ENCODE results near the gene PEF1.

PEF1 gene

DNA sequence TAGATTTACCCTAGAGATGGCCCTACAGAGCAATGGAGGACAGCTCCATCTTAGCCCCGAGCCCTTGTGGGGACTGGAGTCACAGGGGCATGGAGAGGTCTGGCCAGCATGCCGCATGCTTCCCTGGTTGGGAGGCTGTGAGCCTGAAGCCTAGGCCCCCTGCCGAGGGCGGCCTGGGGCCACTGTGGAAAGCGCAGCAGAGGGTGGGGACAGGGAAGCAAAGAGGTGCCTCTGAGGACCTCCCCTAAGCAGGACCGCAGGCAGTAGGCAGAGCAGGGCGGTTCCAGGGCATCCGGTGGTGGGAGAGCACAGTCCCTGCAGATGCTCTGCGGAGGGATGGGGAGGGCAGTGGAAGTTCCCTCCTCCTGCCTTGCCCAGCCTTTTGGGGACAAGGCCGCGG lies 26.5 kb upstream of the PEF1 start:
- no peak for DNase-seq

GRCh38 chr1:31670593-31670964 lies 25.9 kb upstream of the PEF1 start:
- DNase-seq: no peak

DNA sequence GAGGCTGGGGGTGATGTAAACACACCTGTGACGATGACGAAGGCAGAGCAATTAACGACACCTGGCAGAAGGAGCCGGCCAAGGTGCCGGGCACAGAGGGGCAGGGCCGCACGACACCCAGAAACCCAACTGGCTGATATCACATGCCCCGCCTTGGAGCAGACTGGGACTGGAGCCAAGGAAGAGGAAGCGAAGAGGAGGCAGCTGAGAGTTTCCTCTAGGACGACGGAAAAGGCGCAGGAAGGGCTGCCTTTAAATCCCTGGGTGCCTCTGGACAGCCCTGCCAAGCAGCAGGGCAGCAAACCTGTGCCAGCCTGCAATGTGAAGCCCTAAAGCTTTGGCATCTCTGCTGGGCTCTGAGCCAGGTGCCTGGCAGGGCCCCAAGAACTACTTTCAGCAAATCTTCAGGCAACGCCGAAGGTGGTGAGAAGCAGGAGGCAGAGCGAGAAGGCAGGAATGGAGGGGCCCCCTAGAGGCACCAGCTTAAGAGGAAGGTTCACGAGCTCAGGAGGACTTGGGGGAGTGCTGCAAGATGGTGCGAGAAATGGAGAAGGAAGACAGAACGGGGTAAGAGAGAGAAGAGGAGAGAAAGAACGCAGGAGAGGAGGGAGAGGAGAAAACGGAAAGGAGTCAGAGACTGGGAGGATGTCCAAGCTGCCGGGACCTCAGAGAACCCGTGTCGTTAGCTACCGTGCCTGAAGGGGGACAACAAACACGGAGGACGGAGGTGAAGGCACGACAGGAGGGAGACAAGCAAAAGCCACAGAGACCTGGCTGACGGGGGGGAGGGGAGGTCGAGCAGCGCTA lies 25.3 kb upstream of the PEF1 start:
- peak; percentile 17 to 26 for DNase-seq

DNA sequence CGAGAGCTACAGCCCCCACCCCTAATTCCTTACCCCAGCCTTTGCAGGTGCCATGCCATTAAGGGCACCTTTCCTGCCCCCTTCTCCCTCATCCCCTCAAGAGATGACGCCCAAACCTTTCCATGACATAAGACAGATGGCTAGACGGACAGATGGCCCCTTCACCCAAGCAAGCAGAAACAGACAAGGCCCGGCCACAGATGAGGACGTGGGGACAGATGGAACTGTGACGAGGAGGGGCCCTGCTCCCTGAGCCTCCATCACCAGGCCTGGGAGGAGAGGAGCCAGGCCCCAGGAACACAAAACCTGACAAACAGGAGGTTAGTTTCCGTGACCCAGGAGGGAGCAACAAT lies 24.7 kb upstream of the PEF1 start:
- no peak for DNase-seq

GRCh38 chr1:31668303-31668883 lies 23.7 kb upstream of the PEF1 start:
- DNase-seq: no peak

- DNase-seq: no peak
Measured at GRCh38 chr1:31667065-31667785, 22.5 kb upstream of the PEF1 start.

DNA sequence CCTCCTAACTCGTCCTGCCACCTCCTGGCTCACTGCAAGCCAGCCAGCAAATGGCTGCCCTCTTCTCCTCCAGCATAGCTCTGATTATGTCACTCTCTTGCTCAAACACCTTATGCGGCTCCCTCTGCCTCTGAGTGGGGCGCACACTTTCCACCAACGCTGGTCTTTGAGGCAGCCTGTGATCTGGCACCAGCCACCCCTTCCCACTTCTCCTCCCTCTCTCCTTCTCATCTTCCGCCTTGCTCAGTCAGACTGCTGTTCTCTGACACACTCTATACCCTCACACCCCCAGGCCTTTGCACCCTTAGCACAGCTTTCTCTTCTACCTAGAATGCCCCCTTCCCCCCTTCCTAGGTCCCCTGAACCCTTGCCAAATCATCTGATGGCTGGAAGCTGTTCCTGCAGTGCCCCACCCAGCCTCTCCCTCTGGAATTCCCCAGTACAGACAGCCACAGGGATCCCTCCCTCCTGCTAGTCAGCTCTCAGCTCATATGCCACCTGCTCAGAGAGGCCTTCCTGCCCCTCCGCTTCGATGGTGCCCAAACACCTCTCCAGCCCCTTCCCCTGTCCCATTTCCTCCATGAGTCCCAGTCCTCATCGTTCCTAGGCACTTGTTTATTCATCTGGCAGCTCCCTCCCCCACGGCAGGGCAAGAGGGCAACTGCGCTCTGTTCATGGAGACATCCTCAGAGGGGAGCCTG lies 21.7 kb upstream of the PEF1 start:
- DNase-seq: no peak

DNA sequence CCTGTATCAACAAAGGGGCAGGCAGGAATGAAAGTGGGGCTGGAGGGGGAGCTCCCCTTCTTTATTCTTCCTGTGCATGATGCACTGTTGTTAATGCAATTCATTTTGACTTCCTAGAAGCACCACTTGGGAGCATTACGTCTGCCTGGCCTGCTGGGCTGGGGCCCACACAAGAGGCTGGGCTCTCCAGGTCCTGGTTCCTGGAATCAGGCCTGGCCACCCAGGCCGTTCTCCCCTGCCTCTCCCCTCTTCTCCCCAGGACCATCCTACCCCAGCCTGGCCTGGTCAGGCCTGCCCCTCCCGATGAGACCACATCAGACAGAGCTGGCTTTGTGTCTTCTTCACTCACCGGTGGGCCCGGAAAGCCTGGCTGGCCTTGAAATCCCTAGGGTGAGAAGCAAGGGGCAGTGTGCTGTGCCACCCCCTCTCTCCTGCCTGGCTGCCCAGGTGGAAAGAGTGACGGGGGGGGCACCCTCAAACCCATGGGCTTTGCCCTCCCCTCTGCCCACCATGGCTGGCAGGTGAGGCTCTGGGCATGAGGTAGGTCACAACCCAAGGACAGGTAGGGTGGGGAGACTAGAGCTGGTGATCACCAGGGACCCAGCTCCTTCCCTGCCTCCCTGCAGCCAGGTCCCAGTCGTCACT lies 20.7 kb upstream of the PEF1 start:
- DNase-seq: no peak

DNA sequence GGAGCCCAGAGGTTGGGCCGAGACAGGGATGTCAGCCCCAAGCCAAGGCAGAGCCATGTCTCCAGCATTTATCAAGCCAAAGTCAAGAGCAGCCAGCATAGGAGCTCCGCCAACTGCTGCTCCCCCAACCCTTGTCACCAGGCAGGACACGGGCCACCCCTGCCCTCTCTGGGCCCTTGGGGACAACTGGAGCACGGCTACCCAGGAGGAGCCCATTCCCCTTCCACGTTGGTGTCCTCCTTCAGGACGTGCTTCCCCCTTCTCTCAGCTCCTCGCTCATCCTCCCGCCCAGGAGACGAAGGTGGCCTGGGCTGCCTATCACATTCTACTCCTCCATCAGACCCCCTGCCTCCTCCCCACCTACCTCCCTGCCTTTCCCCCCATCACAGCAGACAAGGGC lies 19.9 kb upstream of the PEF1 start:
- no peak for DNase-seq

DNA sequence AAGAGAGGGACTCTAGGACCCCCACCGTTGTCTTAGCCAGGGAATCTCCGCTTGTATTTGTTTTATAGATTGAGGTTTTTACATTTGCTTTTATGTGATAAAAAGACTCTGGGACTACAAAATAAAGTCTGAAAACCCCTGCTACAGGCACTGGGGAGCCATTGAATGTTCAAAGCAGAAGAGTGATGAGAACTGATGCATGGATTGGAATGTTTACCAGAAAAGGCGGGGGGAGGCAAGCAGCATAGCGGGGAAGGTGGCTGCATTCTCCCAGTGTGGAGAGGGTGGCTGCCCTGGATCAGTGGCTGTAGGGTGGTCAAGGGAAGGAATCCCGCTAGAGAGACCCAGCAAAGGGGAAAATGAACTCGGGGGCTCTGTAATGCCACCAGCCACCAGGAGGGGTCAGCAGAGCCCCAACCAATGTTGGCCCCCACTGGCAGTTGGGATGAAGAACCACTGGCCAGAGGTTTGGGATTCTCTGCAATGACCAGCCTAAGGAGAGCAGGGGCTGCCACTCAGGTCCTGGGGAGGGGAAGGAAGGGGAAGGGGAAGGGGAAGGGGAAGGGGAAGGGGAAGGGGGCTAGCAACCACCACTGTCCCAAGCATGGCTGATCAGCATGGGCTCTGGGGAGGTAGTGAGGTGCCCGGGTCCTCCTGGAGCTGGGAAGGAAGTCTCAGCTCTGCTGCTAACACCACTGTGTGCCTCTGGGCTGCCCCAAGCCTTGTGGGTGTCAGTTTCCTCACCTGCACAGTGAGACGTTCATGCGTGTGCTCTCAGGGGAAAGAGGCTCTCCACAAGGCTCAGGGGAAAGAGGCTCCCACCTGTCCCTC lies 19.2 kb upstream of the PEF1 start:
- peak; percentile 44 to 56 for DNase-seq

GRCh38 chr1:31662463-31662862 lies 17.8 kb upstream of the PEF1 start:
- DNase-seq: no peak

DNA sequence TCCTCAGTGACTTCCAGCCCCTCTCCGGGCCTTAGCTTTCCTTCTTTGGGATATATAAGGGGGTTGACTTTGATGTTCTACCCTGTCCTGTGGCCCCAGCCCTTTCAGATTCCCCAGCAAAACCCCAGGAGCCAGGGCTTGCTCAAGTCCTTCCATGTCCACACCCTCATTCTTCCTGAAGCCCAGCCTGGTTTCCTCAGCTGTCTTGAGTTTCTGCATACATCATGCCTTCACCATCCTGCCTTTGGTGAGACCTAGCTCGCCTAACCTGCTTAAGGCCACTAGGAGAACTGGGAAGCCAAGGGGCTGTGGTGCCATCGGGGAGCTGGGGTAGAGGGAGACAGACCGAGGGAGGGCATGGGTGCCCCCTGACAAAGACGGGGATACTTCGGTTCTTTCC lies 17.2 kb upstream of the PEF1 start:
- DNase-seq: no peak

DNA sequence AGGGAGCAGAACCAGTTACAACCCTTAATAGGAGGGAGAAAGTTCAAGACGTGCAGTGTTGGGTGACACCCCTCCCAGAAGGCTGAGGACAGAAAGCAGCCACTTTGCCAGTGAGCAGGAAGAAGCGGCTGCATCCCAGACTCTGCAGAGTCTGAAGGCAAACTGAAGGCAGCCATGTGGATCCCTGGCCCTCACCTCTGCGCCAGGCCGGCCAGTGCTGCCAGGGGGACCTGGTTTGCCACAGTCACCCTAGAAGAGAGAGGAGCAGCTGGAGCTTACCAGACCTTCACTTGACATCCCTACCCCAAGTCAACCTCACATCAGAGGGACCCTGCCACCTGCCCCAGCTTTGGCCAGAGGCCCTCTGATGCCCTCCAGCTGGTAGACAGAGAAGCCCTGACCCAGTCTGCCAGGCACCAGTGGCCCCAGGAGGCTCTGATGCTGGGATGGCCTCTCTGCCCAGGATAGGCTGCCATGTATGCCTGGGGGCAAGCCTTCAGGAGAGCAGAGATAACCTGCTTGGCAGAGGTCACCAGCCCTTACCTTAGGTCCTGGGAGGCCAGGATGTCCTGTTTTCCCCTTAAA lies 16.3 kb upstream of the PEF1 start:
- no peak for DNase-seq

GRCh38 chr1:31659889-31660288 lies 15.2 kb upstream of the PEF1 start:
- no peak for DNase-seq

GRCh38 chr1:31658721-31659120 lies 14.0 kb upstream of the PEF1 start:
- no peak for DNase-seq

DNA sequence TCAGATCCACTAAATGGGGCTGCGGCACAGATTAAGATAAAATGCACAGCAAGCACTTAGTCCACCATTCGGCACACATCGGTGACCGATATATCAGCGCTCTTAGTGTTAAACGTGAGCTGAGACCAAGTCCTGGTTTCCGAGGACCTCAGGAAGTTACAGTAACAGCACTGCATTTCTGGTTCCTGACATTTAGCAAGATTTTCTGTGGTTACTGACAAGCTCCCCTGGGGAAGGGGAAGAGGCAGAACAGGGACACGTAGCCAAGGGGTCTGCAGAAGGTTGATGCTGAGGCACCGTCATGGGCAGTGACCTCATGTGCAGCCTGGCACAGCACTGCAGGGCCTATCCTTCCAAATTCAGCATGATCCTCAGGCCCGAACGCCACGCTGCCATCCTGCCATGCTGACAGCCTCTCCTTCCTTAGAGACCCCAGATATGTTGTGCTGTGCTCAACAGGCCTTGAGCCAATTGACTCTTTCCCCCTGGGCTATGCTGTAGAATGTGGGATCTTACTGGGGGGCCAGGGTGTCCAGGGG lies 13.4 kb upstream of the PEF1 start:
- no peak for DNase-seq

- no peak for DNase-seq
Measured at GRCh38 chr1:31657020-31657804, 12.5 kb upstream of the PEF1 start.

DNA sequence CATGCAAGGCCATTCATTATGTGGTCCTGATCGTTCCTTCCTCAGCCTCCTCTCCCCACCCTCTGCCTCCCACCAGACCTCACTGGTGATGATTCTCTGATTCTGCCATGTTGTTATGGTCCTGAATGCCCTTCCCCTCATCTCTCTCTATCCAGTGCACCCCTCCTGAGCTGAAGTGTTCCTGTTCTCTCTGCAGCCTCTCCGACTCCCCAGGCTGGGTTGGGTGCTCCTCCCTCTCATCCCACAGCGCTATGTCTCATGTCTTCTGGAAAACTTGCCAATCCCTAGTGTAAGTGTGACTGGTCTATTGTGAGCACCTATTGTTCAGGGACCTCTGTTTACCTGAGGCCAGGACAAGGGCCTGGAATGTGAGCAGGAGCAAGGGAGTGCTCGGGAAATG lies 11.1 kb upstream of the PEF1 start:
- no peak for DNase-seq

- no peak for DNase-seq
Measured at GRCh38 chr1:31655104-31655503, 10.4 kb upstream of the PEF1 start.

- no peak for DNase-seq
Measured at GRCh38 chr1:31654474-31654776, 9.7 kb upstream of the PEF1 start.

Data from CD4-positive, alpha-beta T cell treated with Interleukin-1 beta for 1 hour (primary cell).